Endodermal cell (in vitro differentiated cells): ENCODE measurements around the gene RAPGEF4. TPM values are rescaled to one million over a fixed set of nuclear protein-coding genes. Genes with fewer than 3 reads are reported as not detected.
A peak's percentile ranks its signal among the peaks of the same experiment; 100 is the strongest.

ENCODE experiments used
- DNase-seq: peaks from one replicate; pipeline ENCODE4 v3.0.0-alpha.2; 2017
- H3K27ac ChIP-seq: 2 replicates; pipeline ENCODE4 v1.5.1; 2013; ENCODE audit warnings: mild to moderate bottlenecking, low read depth, low read length, moderate library complexity
- H3K27me3 ChIP-seq: 2 replicates; pipeline ENCODE4 v1.6.1; 2013; ENCODE audit warnings: mild to moderate bottlenecking, low read length, moderate library complexity; ENCODE audit not compliant: insufficient read depth, control insufficient read depth, poor library complexity, severe bottlenecking
- H3K36me3 ChIP-seq: 2 replicates; pipeline ENCODE4 v1.7.0; 2013; ENCODE audit warnings: mild to moderate bottlenecking, low read length, moderate library complexity; ENCODE audit not compliant: control insufficient read depth, insufficient read depth
- H3K4me1 ChIP-seq: one replicate; pipeline ENCODE4 v1.7.0; 2013; ENCODE audit warnings: low read length; ENCODE audit not compliant: control insufficient read depth, insufficient read depth
- H3K4me3 ChIP-seq: 2 replicates; pipeline ENCODE4 v1.5.1; 2013; ENCODE audit warnings: mild to moderate bottlenecking, low read length, moderate library complexity
- H3K9ac ChIP-seq: 2 replicates; pipeline ENCODE4 v1.6.1; 2013; ENCODE audit warnings: mild to moderate bottlenecking, low read length, moderate library complexity; ENCODE audit not compliant: poor library complexity, severe bottlenecking; ENCODE audit errors: extremely low read depth
- H3K9me3 ChIP-seq: 2 replicates; pipeline ENCODE4 v1.6.1; 2013; ENCODE audit warnings: mild to moderate bottlenecking, low read length, moderate library complexity; ENCODE audit not compliant: control insufficient read depth
- H3K27ac Mint-ChIP-seq: 2 replicates; pipeline ENCODE4 v1.8.0; 2020; ENCODE audit warnings: mixed read lengths
- H3K27me3 Mint-ChIP-seq: 2 replicates; pipeline ENCODE4 v1.8.0; 2021; ENCODE audit warnings: mild to moderate bottlenecking, mixed read lengths; ENCODE audit not compliant: insufficient read depth
- H3K36me3 Mint-ChIP-seq: 2 replicates; pipeline ENCODE4 v1.8.0; 2020; ENCODE audit warnings: low read depth, mixed read lengths
- H3K4me1 Mint-ChIP-seq: 2 replicates; pipeline ENCODE4 v1.8.0; 2020; ENCODE audit warnings: mixed read lengths
- H3K4me3 Mint-ChIP-seq: 2 replicates; pipeline ENCODE4 v1.8.0; 2020; ENCODE audit warnings: mild to moderate bottlenecking, moderate library complexity, mixed read lengths
- H3K9me3 Mint-ChIP-seq: 2 replicates; pipeline ENCODE4 v1.8.0; 2020; ENCODE audit warnings: mild to moderate bottlenecking, mixed read lengths
- CTCF ChIP-seq: fragments of 200-600 bp; sonication (generic); conservative IDR thresholded peaks from 2 replicates; pipeline ENCODE4 v1.5.0; 2021; ENCODE audit warnings: antibody characterized with exemption, mild to moderate bottlenecking
- WGBS, 2 experiments: methylation state at CpG; one replicate each; pipeline versions ENCODE4 v1.1.5 to v1.1.7; 2013; ENCODE audit warnings: missing lambda C conversion rate in 2 of 2, mixed read lengths in 1 of 2; ENCODE audit not compliant: insufficient coverage in 1 of 2, insufficient read length in 1 of 2; 5-methylcytosine and 5-hydroxymethylcytosine counted together
- total RNA-seq, 2 donors: library from RNA; stranded (reverse); fragmentation: NEBNext Ultra II Directional in 1 of 2; extraction: Animal tissue kit (Norgen Biotek cat#: 25700) in 1 of 2; gene quantifications; 2 replicates in 1 of 2; 3 replicates in 1 of 2; pipeline ENCODE4 v1.2.1, GENCODE V29; 2021

RAPGEF4 gene
- total RNA-seq, 2 donors from 2014 or later, result 0.77 to 0.88 TPM

GRCh38 chr2:172865422-172865821 is 129.8 kb downstream of the RAPGEF4 start:
- Mint-ChIP-seq H3K27me3 (no peaks in the 10 kb centered on the region), H3K36me3 (no peaks in the 10 kb centered on the region), H3K4me3 (no peak overlapping the region), H3K9me3 (no peaks in the 10 kb centered on the region), H3K4me1 (no peaks in the 10 kb centered on the region), H3K27ac (no peak overlapping the region)
- Histone ChIP-seq H3K27me3 (no peaks in the 10 kb centered on the region), H3K27ac (no peak overlapping the region), H3K4me1 (no peaks in the 10 kb centered on the region), H3K9me3 (no peaks in the 10 kb centered on the region), H3K4me3 (no peak overlapping the region), H3K9ac (no peak overlapping the region), H3K36me3 (no peaks in the 10 kb centered on the region)
- WGBS, 2 experiments, result 33 to 55% methylated on average over 1 of the region's 3 CpGs
- peak; percentile 66 for DNase-seq
- peak; percentile 72 for TF ChIP-seq CTCF

GRCh38 chr2:172869861-172870260 is 134.2 kb downstream of the RAPGEF4 start:
- Histone ChIP-seq H3K27ac (no peak overlapping the region), H3K9ac (no peak overlapping the region), H3K4me3 (no peak overlapping the region), H3K4me1 (no peaks in the 10 kb centered on the region), H3K9me3 (no peaks in the 10 kb centered on the region), H3K27me3 (no peaks in the 10 kb centered on the region), H3K36me3 (no peaks in the 10 kb centered on the region)
- Mint-ChIP-seq H3K4me1 (no peaks in the 10 kb centered on the region), H3K9me3 (peaks cover 2% of the 10 kb centered on the region), H3K27me3 (peaks cover 4% of the 10 kb centered on the region), H3K27ac (no peak overlapping the region), H3K4me3 (no peak overlapping the region), H3K36me3 (no peaks in the 10 kb centered on the region)
- WGBS, 2 experiments, result 75 to 92% methylated on average over 2 to 5 of the region's 5 CpGs
- no peak for DNase-seq
- TF ChIP-seq CTCF, result no peak

- H3K9ac ChIP-seq, result no peak overlapping the region
- peaks cover 2% of the 10 kb centered on the region for H3K9me3 Mint-ChIP-seq
- no peaks in the 10 kb centered on the region for H3K4me1 ChIP-seq
- no peak overlapping the region for H3K4me3 ChIP-seq
- no peak overlapping the region for H3K4me3 Mint-ChIP-seq
- no peak overlapping the region for H3K27ac Mint-ChIP-seq
- 94% methylated on average over 2 of the region's 2 CpGs; no CpG with 5 or more reads in 1 of the 2 experiments for WGBS, 2 experiments
- no peak for DNase-seq
- H3K4me1 Mint-ChIP-seq, result no peaks in the 10 kb centered on the region
- peaks cover 4% of the 10 kb centered on the region for H3K27me3 Mint-ChIP-seq
- H3K27me3 ChIP-seq, result no peaks in the 10 kb centered on the region
- no peak for TF ChIP-seq CTCF
- no peaks in the 10 kb centered on the region for H3K9me3 ChIP-seq
- no peaks in the 10 kb centered on the region for H3K36me3 ChIP-seq
- no peaks in the 10 kb centered on the region for H3K36me3 Mint-ChIP-seq
- no peak overlapping the region for H3K27ac ChIP-seq
These were observed 134.8 kb downstream of the RAPGEF4 start for GRCh38 chr2:172870396-172870795.
